GM12878 (cell line): Measurements from ENCODE around the gene PRICKLE4. TPM values are rescaled to one million over a fixed set of nuclear protein-coding genes. Genes with fewer than 3 reads are reported as not detected.

ENCODE experiments used
- ATAC-seq: fragments of 200-7000 bp; cut with Tn5 transposase; 3 replicates; pipeline ENCODE4 v1.9.1; 2020; ENCODE audit warnings: mild to moderate bottlenecking, moderate library complexity
- BruUV-seq: library from RNA; stranded (reverse); fragments of 400-500 nt; replicated peaks from 2 replicates; lab custom pipeline; 2021; lab: Mats Ljungman, UMichigan
- CTCF ChIA-PET: fragments of 300-600 bp; sonication (Branson Sonifier 250); formaldehyde crosslinking; extraction: SDS; loops from one replicate; lab custom pipeline; 2021; ENCODE audit warnings: inconsistent platforms; lab: Yijun Ruan, JAX
- POLR2A ChIA-PET: fragments of 350-600 bp; formaldehyde crosslinking; extraction: SDS; loops from one replicate; lab custom pipeline; 2021; ENCODE audit warnings: inconsistent platforms; lab: Charles Lee
- RAD21 ChIA-PET: fragments of 300-600 bp; sonication (Branson Sonifier 250); formaldehyde crosslinking; loops from one replicate; lab custom pipeline; 2023; ENCODE audit warnings: antibody characterized with exemption; ENCODE audit not compliant: unreplicated experiment; lab: Charles Lee
- SMC1A ChIA-PET: fragments of 300-600 bp; sonication (Branson Sonifier 250); formaldehyde crosslinking; loops from one replicate; lab custom pipeline; 2023; ENCODE audit not compliant: unreplicated experiment, uncharacterized antibody; lab: Charles Lee
- DNase-seq: peaks from one replicate; pipeline ENCODE4 v3.0.0-alpha.2; 2011; ENCODE audit warnings: low read depth, low spot score
- FAIRE-seq: peaks from 3 replicates; lab custom pipeline; 2011; peaks lifted over from hg19 to GRCh38; lab: Jason Lieb, UNC
- H2AFZ ChIP-seq: 2 replicates; pipeline ENCODE4 v1.6.0; 2011; ENCODE audit warnings: low read depth, low read length, control low read depth; ENCODE audit not compliant: control insufficient read depth
- H3K27ac ChIP-seq: 2 replicates; pipeline ENCODE4 v1.5.1; 2011; ENCODE audit warnings: control low read depth; ENCODE audit not compliant: control insufficient read depth, insufficient read depth
- H3K27me3 ChIP-seq, 2 experiments: replicated peaks in 1 of 2; 2 replicates each; pipeline versions ENCODE4 v1.6.0 to v1.6.1; 2011; ENCODE audit warnings: low read length in 1 of 2; ENCODE audit not compliant: control insufficient read depth in 2 of 2, insufficient read depth in 2 of 2
- H3K36me3 ChIP-seq, 2 experiments: 2 replicates each; pipeline ENCODE4 v1.5.1; 2011; ENCODE audit warnings: low read length in 1 of 2; ENCODE audit not compliant: control insufficient read depth in 2 of 2, insufficient read depth in 2 of 2
- H3K4me1 ChIP-seq: 2 replicates; pipeline ENCODE4 v1.6.1; 2011; ENCODE audit warnings: mild to moderate bottlenecking, low read length, moderate library complexity, mixed read lengths; ENCODE audit not compliant: control insufficient read depth, insufficient read depth
- H3K4me2 ChIP-seq: 2 replicates; pipeline ENCODE4 v1.6.0; 2011; ENCODE audit warnings: control low read depth; ENCODE audit not compliant: control insufficient read depth, insufficient read depth
- H3K4me3 ChIP-seq: fragments of 200-600 bp; sonication (generic); 2 replicates; pipeline ENCODE4 v1.5.1; 2016
- H3K79me2 ChIP-seq: 2 replicates; pipeline ENCODE4 v1.6.0; 2011; ENCODE audit warnings: low read length; ENCODE audit not compliant: control insufficient read depth, insufficient read depth
- H3K9ac ChIP-seq: 2 replicates; pipeline ENCODE4 v1.8.0; 2011; ENCODE audit warnings: low read length, control low read depth, mixed read lengths; ENCODE audit not compliant: control insufficient read depth, insufficient read depth
- H3K9me3 ChIP-seq: replicated peaks from 3 replicates; pipeline ENCODE4 v1.5.1; 2011; ENCODE audit warnings: mild to moderate bottlenecking, low read length; ENCODE audit not compliant: control insufficient read depth, insufficient read depth
- H4K20me1 ChIP-seq: 2 replicates; pipeline ENCODE4 v1.6.0; 2011; ENCODE audit not compliant: control insufficient read depth, insufficient read depth
- ATF2 ChIP-seq: IDR thresholded peaks from 2 replicates; pipeline ENCODE4 v1.6.1; 2012; ENCODE audit warnings: low read length, inconsistent platforms
- BCL3 ChIP-seq: IDR thresholded peaks from 2 replicates; pipeline ENCODE4 v1.6.1; 2011; ENCODE audit warnings: borderline replicate concordance, low read depth, mild to moderate bottlenecking, moderate library complexity, low read length; ENCODE audit not compliant: insufficient read depth, poor library complexity, severe bottlenecking
- CBX5 ChIP-seq: sonication (generic); IDR thresholded peaks from 2 replicates; pipeline ENCODE4 v1.6.1; 2016; ENCODE audit warnings: low read depth, moderate library complexity, mild to moderate bottlenecking, inconsistent platforms
- GABPA ChIP-seq: IDR thresholded peaks from 2 replicates; pipeline ENCODE4 v1.6.1; 2014; ENCODE audit warnings: antibody characterized with exemption, low read depth, mild to moderate bottlenecking, inconsistent platforms
- RUNX3 ChIP-seq: IDR thresholded peaks from 2 replicates; pipeline ENCODE4 v1.6.1; 2012; ENCODE audit warnings: low read length, inconsistent platforms
- SREBF2 ChIP-seq: IDR thresholded peaks from 2 replicates; pipeline ENCODE4 v1.6.1; 2012; ENCODE audit warnings: mild to moderate bottlenecking, low read length
- ZNF217 ChIP-seq: fragments of 450-650 bp; IDR thresholded peaks from 2 replicates; pipeline ENCODE4 v1.6.1; 2017; ENCODE audit warnings: antibody characterized with exemption, mild to moderate bottlenecking
- WGBS: methylation state at CpG from one replicate; pipeline ENCODE4 v1.1.6; 2016; ENCODE audit warnings: low lambda C conversion rate; ENCODE audit not compliant: insufficient replicate concordance, insufficient coverage; ENCODE audit errors: missing lambda C conversion rate; 5-methylcytosine and 5-hydroxymethylcytosine counted together
- in situ Hi-C: fragments of 300-500 bp; cut with MboI; formaldehyde crosslinking; loops from 9 replicates; pipeline ENCODE4 v1.14.3; 2018; ENCODE audit warnings: mixed read lengths
- intact Hi-C: fragments of 100-400 bp; cut with micrococcal nuclease; formaldehyde crosslinking; loops from one replicate; pipeline ENCODE4 v1.14.2; 2022; ENCODE audit not compliant: unreplicated experiment
- polyA plus RNA-seq, 11 experiments: library from polyadenylated mRNA; depleted of rRNA in 4 of 11; unstranded in 6 of 11; stranded (reverse) in 5 of 11; fragments of >200 nt; fragmentation: Nextera tagmentation in 4 of 11; fragmentation: Illumina TruSeq in 1 of 11; extraction: Ambion mirVana in 4 of 11; extraction: Trizol in 1 of 11; gene quantifications; 1 replicate in 1 of 11; 2 replicates in 10 of 11; pipeline versions ENCODE4 v1.2.1 to v1.2.3, GENCODE V29; 2011 to 2016; ENCODE audit warnings: inconsistent platforms in 2 of 11, missing spikeins in 2 of 11, low read depth in 1 of 11
- total RNA-seq, 4 experiments: library from RNA; depleted of rRNA in 3 of 4; stranded (reverse); fragments of >200 nt in 3 of 4; fragmentation: Illumina TruSeq in 1 of 4; extraction: Trizol in 1 of 4; gene quantifications; 2 replicates each; pipeline versions ENCODE4 v1.2.1 to v1.2.3, GENCODE V29; 2013 to 2021

Gene PRICKLE4
- total and polyA plus RNA-seq, 10 of the 15 experiments (the other 5 are each of a cell fraction or from before 2014, with no cell fraction given) = 0.33 to 0.85 (median 0.35) TPM; not detected in 7

GRCh38 chr6:41757271-41757670 lies 23.3 kb upstream of the PRICKLE4 start:
- TF ChIP-seq BCL3 = no peak
- no peak for TF ChIP-seq ZNF217
- no peak for TF ChIP-seq RUNX3
- TF ChIP-seq SREBF2 = no peak
- no peak for TF ChIP-seq ATF2
- no peak for TF ChIP-seq GABPA
- no peak for TF ChIP-seq CBX5
- intact Hi-C loops (no loop called here), in situ Hi-C loops (no loop called here)
- H3K9me3 ChIP-seq = no peaks in the 10 kb centered on the region
- WGBS = 43% methylated on average over 6 of the region's 6 CpGs
- H3K4me1 ChIP-seq = no peaks in the 10 kb centered on the region
- SMC1A ChIA-PET = no interaction called here
- POLR2A ChIA-PET = no interaction called here
- CTCF ChIA-PET = interaction anchor here (0.7 kb wide), 1 partner anchor 28 kb away, joined by 4 read pairs; no protein-coding TSS in a partner anchor
- peaks cover 0 to 4% of the 10 kb centered on the region in 2 experiments; a peak in 2 of 4 replicates for H3K27me3 ChIP-seq
- ATAC-seq (no peak), DNase-seq (no peak), FAIRE-seq (no peak)
- H3K9ac ChIP-seq = no peak overlapping the region
- H2AFZ ChIP-seq = no peak overlapping the region
- RAD21 ChIA-PET = no interaction called here
- H3K79me2 ChIP-seq = no peaks in the 10 kb centered on the region
- H3K27ac ChIP-seq = no peak overlapping the region
- no peak overlapping the region for H3K4me3 ChIP-seq
- no peaks in the 10 kb centered on the region for H4K20me1 ChIP-seq
- no peak overlapping the region for H3K4me2 ChIP-seq
- no peaks in the 10 kb centered on the region for H3K36me3 ChIP-seq
- no TSS peak for BruUV-seq
